Neutrophil (primary cell): ENCODE data around the gene LGALS1.
"Not testable (repeated sequence)": the region's sequence is repeated elsewhere in the genome, so short reads cannot be mapped to it uniquely, and the experiment has no call there.

Experiments used
- H3K27ac ChIP-seq: fragments of 200-600 bp; sonication (generic); 2 replicates; pipeline ENCODE4 v1.5.1; 2016; ENCODE audit warnings: mild to moderate bottlenecking, moderate library complexity
- H3K27me3 ChIP-seq: fragments of 200-600 bp; sonication (generic); 2 replicates; pipeline ENCODE4 v1.6.0; 2016; ENCODE audit warnings: mild to moderate bottlenecking
- H3K36me3 ChIP-seq: fragments of 200-600 bp; sonication (generic); 2 replicates; pipeline ENCODE4 v1.5.1; 2017
- H3K4me1 ChIP-seq, 2 experiments: fragments of 200-600 bp in 1 of 2; sonication (generic) in 1 of 2; 1 replicate in 1 of 2; 2 replicates in 1 of 2; pipeline versions ENCODE4 v1.5.1 to v1.6.1; 2013 to 2016; ENCODE audit warnings: low read depth in 1 of 2, low read length in 1 of 2, mild to moderate bottlenecking in 1 of 2, moderate library complexity in 1 of 2; ENCODE audit not compliant: control insufficient read depth in 1 of 2, insufficient read depth in 1 of 2
- H3K4me3 ChIP-seq, 2 experiments: fragments of 200-600 bp in 1 of 2; sonication (generic) in 1 of 2; 1 replicate in 1 of 2; 2 replicates in 1 of 2; pipeline ENCODE4 v1.5.1; 2013 to 2016; ENCODE audit warnings: low read depth in 1 of 2, low read length in 1 of 2, mild to moderate bottlenecking in 1 of 2, moderate library complexity in 1 of 2
- H3K9me3 ChIP-seq: fragments of 200-600 bp; sonication (generic); 2 replicates; pipeline ENCODE4 v1.5.1; 2016
- TF ChIP-seq, protein P1 (sequence below): fragments of 200-600 bp; sonication (generic); IDR thresholded peaks from 2 replicates; pipeline ENCODE4 v1.5.1; 2016; ENCODE audit warnings: antibody characterized with exemption

LGALS1 gene

DNA sequence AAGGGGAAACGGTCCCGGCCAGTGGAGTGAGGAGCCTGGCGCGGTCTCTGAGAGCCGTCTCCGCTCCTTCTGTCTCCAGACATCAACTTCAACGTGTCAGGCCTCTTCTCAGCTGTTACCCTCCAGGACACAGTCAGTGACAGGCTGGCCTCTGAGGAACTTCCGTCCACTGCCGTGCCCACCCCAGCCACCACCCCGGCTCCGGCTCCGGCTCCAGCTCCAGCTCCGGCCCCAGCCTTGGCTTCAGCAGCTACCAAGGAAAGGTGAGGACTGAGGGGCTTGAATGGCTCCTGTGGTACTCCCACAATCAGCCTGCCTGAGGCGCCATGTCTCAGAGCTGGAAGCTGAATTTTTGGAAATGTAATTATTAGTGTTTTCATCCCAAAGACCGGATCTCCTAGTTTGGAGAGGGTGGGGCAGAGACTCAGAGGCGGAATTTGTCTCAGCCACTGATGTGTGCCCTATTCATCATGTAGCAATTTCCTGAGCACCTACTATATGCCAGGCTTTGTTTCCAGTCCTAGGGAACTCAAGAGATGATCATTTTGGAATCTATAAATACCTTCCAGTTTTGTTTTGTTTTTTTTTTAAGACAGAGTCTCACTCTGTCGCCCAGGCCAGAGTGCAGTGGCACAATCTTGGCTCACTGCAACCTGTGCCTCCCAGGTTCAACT, 24.8 kb upstream of the LGALS1 start:
- Histone ChIP-seq H3K27ac (no peak overlapping the region), H3K9me3 (no peaks in the 10 kb centered on the region), H3K4me1 (no peaks in the 10 kb centered on the region), H3K4me3 (no peak overlapping the region), H3K36me3 (peaks cover 100% of the 10 kb centered on the region), H3K27me3 (no peaks in the 10 kb centered on the region)
- TF ChIP-seq, protein P1, sequence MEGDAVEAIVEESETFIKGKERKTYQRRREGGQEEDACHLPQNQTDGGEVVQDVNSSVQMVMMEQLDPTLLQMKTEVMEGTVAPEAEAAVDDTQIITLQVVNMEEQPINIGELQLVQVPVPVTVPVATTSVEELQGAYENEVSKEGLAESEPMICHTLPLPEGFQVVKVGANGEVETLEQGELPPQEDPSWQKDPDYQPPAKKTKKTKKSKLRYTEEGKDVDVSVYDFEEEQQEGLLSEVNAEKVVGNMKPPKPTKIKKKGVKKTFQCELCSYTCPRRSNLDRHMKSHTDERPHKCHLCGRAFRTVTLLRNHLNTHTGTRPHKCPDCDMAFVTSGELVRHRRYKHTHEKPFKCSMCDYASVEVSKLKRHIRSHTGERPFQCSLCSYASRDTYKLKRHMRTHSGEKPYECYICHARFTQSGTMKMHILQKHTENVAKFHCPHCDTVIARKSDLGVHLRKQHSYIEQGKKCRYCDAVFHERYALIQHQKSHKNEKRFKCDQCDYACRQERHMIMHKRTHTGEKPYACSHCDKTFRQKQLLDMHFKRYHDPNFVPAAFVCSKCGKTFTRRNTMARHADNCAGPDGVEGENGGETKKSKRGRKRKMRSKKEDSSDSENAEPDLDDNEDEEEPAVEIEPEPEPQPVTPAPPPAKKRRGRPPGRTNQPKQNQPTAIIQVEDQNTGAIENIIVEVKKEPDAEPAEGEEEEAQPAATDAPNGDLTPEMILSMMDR = no peak

DNA sequence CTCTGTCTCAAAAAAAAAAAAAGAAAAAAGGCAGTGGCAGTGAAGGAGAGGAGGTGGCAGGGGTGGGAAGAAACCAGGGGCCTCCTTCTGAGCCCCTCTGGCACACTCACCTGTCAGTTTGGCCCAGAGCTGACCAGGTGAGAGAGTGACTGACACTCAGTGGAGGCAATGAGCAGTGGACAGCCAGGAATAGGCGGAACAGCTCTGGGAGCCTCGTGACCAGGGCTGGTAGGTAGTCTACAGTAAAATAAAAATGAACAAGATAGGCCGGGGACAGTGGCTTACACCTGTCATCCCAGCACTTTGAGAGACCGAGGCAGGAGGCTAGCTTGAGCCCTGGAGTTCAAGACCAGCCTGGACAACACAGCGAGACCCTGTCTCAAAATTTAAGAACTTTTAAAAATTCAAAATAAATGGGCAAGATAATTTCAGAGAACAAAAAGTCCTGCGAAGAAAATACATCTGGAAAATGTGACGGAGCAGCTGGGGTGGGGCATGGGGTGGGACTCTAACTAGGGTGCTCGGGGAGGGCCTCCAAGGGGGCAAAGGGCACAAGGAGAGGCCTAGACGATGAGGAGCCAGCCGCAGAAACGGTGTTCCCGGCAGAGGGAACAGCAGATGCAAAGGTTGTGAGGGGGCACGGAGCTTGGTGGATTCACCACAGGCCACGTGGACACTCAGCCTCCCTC, 20.7 kb upstream of the LGALS1 start:
- peaks cover 67% of the 10 kb centered on the region for H3K36me3 ChIP-seq
- TF ChIP-seq, protein P1 = no peak
- H3K27me3 ChIP-seq = no peaks in the 10 kb centered on the region
- H3K4me1 ChIP-seq = peaks cover 14 to 15% of the 10 kb centered on the region in 2 experiments
- no peak overlapping the region for H3K4me3 ChIP-seq
- H3K9me3 ChIP-seq = no peaks in the 10 kb centered on the region
- H3K27ac ChIP-seq = no peak overlapping the region

DNA sequence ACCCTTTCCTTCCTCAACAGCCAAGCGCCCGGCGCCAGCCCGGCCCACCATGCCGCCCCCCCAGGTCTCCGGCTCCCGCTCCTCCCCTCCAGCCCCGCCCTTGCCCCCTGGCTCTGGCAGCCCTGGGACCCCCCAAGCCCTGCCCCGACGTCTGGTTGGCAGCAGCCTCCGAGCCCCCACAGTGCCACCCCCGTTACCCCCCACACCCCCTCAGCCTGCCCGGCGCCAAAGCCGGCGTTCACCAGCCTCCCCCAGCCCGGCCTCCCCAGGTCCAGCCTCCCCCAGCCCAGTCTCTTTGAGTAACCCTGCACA, 20.2 kb upstream of the LGALS1 start:
- Histone ChIP-seq H3K27ac (no peak overlapping the region), H3K4me1 (peaks cover 15 to 18% of the 10 kb centered on the region in 2 experiments), H3K9me3 (no peaks in the 10 kb centered on the region), H3K27me3 (no peaks in the 10 kb centered on the region), H3K4me3 (no peak overlapping the region), H3K36me3 (peaks cover 62% of the 10 kb centered on the region)
- TF ChIP-seq, protein P1 = no peak

DNA sequence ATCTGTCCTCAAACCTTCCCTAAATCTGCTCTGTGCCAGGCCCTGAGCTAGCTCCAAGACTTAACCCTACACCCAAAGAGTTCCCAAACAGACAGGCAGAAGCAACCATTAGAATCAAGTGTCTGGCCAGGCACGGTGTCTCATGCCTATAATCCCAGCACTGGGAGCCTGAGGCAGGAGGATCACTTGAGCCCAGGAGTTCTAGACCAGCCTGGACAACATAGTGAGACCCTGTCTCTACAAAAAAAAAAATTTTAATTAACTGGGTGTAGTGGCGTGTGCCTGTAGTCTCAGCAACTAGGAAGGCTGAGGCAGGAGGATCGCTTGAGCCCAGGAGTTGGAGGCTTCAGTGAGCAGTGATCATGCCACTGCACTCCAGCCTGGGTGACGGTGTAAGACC, 18.9 kb upstream of the LGALS1 start:
- H3K4me3 ChIP-seq, H3K9me3 ChIP-seq, H3K27me3 ChIP-seq: not testable (repeated sequence)
- Histone ChIP-seq H3K4me1 (peaks cover 15 to 18% of the 10 kb centered on the region in 2 experiments), H3K27ac (peak overlapping the region; percentile 16), H3K36me3 (peaks cover 48% of the 10 kb centered on the region)

DNA sequence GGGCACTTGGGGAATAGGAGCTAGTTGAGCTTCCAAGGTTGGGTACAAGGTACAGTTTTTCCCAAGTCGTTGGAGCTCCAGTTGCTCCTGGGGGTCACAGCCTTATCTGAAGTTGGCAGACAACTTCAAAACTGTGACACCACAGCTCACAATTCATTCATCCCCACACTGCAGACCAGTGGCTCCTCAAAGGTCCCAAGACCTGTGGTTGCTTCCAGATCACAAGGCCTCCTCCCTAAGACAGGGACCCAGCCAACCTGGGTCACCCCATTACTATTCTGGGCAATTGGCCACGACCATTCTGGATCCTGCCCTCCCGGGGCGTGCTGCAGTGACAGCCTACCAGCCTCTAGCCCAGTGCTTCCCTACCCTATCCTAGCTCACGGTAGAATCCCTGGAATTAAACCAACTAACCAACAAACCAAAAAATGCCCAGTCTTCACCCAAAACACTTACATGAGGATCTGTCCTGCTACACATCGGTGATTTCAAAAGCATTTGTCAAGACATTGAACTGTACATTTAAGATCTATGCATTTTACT, 17.8 kb upstream of the LGALS1 start:
- peak overlapping the region; percentile 62 to 68 for H3K4me3 ChIP-seq
- H3K27ac ChIP-seq = peak overlapping the region; percentile 77
- no peaks in the 10 kb centered on the region for H3K27me3 ChIP-seq
- peaks cover 38% of the 10 kb centered on the region for H3K36me3 ChIP-seq
- TF ChIP-seq, protein P1 = no peak
- peaks cover 15 to 18% of the 10 kb centered on the region in 2 experiments for H3K4me1 ChIP-seq
- H3K9me3 ChIP-seq = no peaks in the 10 kb centered on the region
